Natural killer cell (primary cell): Measurements from ENCODE around the gene DNPH1. TPM values are rescaled to one million over a fixed set of nuclear protein-coding genes. Genes with fewer than 3 reads are reported as not detected.

Source experiments
- ATAC-seq, 3 donors: fragments of 150-1000 bp in 2 of 3; fragments of 200-7000 bp in 1 of 3; cut with Tn5 transposase; 1 replicate in 1 of 3; 2 replicates in 2 of 3; pipeline ENCODE4 v1.10.0; 2021; ENCODE audit warnings: mild to moderate bottlenecking in 2 of 3, moderate library complexity in 2 of 3
- DNase-seq, 2 donors: peaks; one replicate each; pipeline versions ENCODE4 v3.0.0 to v3.0.0-alpha.2; 2013 to 2021; ENCODE audit warnings: mixed read lengths in 1 of 2
- H3K27ac ChIP-seq: one replicate; pipeline ENCODE4 v1.5.1; 2013; ENCODE audit warnings: mild to moderate bottlenecking, low read length
- H3K27me3 ChIP-seq: one replicate; pipeline ENCODE4 v1.6.1; 2013; ENCODE audit warnings: low read length; ENCODE audit not compliant: control insufficient read depth, insufficient read depth
- H3K36me3 ChIP-seq: one replicate; pipeline ENCODE4 v1.6.1; 2013; ENCODE audit warnings: low read length; ENCODE audit not compliant: control insufficient read depth, insufficient read depth
- H3K4me1 ChIP-seq: one replicate; pipeline ENCODE4 v1.6.1; 2013; ENCODE audit warnings: low read length; ENCODE audit not compliant: control insufficient read depth, insufficient read depth
- H3K4me3 ChIP-seq: one replicate; pipeline ENCODE4 v1.5.1; 2013; ENCODE audit warnings: low read length
- H3K9me3 ChIP-seq: one replicate; pipeline ENCODE4 v1.6.1; 2013; ENCODE audit warnings: low read length; ENCODE audit not compliant: control insufficient read depth, insufficient read depth
- H3K27ac Mint-ChIP-seq, 2 donors: one replicate each; pipeline ENCODE4 v1.8.0; 2022; ENCODE audit warnings: mild to moderate bottlenecking in 2 of 2, mixed read lengths in 2 of 2, moderate library complexity in 1 of 2
- H3K27me3 Mint-ChIP-seq, 2 donors: one replicate each; pipeline ENCODE4 v1.8.0; 2022; ENCODE audit warnings: low read depth in 2 of 2, mixed read lengths in 2 of 2
- H3K36me3 Mint-ChIP-seq: one replicate; pipeline ENCODE4 v1.8.0; 2022; ENCODE audit warnings: mixed read lengths
- H3K4me1 Mint-ChIP-seq, 2 donors: one replicate each; pipeline ENCODE4 v1.8.0; 2022; ENCODE audit warnings: mixed read lengths in 2 of 2
- H3K4me3 Mint-ChIP-seq: one replicate; pipeline ENCODE4 v1.8.0; 2022; ENCODE audit warnings: mild to moderate bottlenecking, moderate library complexity, mixed read lengths
- H3K9me3 Mint-ChIP-seq, 2 donors: one replicate each; pipeline ENCODE4 v1.8.0; 2022; ENCODE audit warnings: mixed read lengths in 2 of 2
- WGBS: methylation state at CpG from one replicate; pipeline ENCODE4 v1.1.7; 2013; ENCODE audit warnings: missing lambda C conversion rate; ENCODE audit not compliant: insufficient coverage; 5-methylcytosine and 5-hydroxymethylcytosine counted together
- intact Hi-C: fragments of 100-400 bp; cut with micrococcal nuclease; formaldehyde crosslinking; loops from one replicate; pipeline ENCODE4 v1.14.2; 2022
- total RNA-seq, 4 donors: library from RNA; stranded (reverse); fragments of 120-200 nt in 1 of 4; gene quantifications; one replicate each; pipeline versions ENCODE4 v1.2.3 to v1.2.4, GENCODE V29; 2013 to 2022
- TF ChIP-seq, protein P1 (sequence below): fragments of 200-600 bp; IDR thresholded peaks from one replicate; pipeline ENCODE4 v1.8.0; 2022; ENCODE audit warnings: antibody characterized with exemption

DNPH1 gene
- total RNA-seq, 3 donors from 2014 or later (not counting 1 experiment from before 2014, with no cell fraction given): 6.1 to 10.2 (median 8.0) TPM

DNA sequence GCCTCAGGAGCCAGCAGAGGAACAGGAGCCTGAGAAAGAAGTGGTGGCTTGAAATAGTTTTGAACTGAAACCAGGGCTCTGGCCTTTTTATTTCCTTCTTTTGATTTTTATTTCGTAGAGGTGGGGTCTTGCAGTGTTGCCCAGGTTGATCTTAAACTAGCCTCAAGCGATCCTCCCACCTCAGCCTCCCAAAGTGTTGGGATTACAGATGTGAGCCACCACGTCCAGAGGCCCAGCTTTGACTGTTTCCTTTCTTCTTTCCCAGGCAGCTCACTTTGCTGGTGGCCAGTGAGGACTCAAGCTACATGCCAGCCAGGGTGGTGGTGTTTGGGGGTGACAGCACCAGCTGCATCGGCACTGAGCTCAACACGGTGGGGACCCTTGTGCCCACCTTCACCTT is 26.8 kb downstream of the DNPH1 start:
- ATAC-seq: no peak
- Histone ChIP-seq H3K27me3 (no peaks in the 10 kb centered on the region), H3K27ac (no peak overlapping the region), H3K9me3 (no peaks in the 10 kb centered on the region), H3K36me3 (peaks cover 19% of the 10 kb centered on the region), H3K4me3 (no peak overlapping the region), H3K4me1 (no peaks in the 10 kb centered on the region)
- no peaks in the 10 kb centered on the region for H3K27me3 Mint-ChIP-seq
- no peak overlapping the region for H3K27ac Mint-ChIP-seq
- no peaks in the 10 kb centered on the region for H3K9me3 Mint-ChIP-seq
- WGBS: 96% methylated on average over 5 of the region's 5 CpGs
- no peak for DNase-seq
- peaks cover 0 to 5% of the 10 kb centered on the region in 2 donors for H3K4me1 Mint-ChIP-seq
- TF ChIP-seq, protein P1, sequence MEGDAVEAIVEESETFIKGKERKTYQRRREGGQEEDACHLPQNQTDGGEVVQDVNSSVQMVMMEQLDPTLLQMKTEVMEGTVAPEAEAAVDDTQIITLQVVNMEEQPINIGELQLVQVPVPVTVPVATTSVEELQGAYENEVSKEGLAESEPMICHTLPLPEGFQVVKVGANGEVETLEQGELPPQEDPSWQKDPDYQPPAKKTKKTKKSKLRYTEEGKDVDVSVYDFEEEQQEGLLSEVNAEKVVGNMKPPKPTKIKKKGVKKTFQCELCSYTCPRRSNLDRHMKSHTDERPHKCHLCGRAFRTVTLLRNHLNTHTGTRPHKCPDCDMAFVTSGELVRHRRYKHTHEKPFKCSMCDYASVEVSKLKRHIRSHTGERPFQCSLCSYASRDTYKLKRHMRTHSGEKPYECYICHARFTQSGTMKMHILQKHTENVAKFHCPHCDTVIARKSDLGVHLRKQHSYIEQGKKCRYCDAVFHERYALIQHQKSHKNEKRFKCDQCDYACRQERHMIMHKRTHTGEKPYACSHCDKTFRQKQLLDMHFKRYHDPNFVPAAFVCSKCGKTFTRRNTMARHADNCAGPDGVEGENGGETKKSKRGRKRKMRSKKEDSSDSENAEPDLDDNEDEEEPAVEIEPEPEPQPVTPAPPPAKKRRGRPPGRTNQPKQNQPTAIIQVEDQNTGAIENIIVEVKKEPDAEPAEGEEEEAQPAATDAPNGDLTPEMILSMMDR: no peak
- H3K4me3 Mint-ChIP-seq: no peak overlapping the region
- no peaks in the 10 kb centered on the region for H3K36me3 Mint-ChIP-seq
- intact Hi-C loops: no loop called here

DNA sequence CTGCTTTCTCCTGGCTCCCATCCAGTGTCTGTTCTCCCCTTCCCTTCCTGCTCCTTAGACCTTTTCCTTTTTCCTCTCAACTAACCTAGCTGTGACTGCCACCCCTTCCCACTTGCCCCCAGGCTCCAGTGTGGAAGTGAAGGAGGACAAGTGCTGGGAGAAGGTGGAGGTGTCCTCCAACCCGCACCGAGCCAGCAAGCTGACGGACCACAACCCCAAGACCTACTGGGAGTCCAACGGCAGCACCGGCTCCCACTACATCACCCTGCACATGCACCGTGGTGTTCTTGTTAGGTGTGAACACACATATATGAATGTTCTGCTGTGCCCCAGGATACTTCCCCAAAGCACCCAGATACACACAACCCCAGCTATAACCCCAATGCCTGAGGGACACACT is 28.7 kb downstream of the DNPH1 start:
- Mint-ChIP-seq H3K9me3 (no peaks in the 10 kb centered on the region), H3K27ac (no peak overlapping the region), H3K4me1 (peaks cover 0 to 5% of the 10 kb centered on the region in 2 donors), H3K4me3 (no peak overlapping the region), H3K27me3 (no peaks in the 10 kb centered on the region), H3K36me3 (peaks cover 10% of the 10 kb centered on the region)
- TF ChIP-seq, protein P1: no peak
- H3K4me1 ChIP-seq: no peaks in the 10 kb centered on the region
- intact Hi-C loops: no loop called here
- 96% methylated on average over 6 of the region's 6 CpGs for WGBS
- H3K27ac ChIP-seq: no peak overlapping the region
- no peaks in the 10 kb centered on the region for H3K27me3 ChIP-seq
- no peak for ATAC-seq
- no peak for DNase-seq
- no peak overlapping the region for H3K4me3 ChIP-seq
- H3K36me3 ChIP-seq: peaks cover 31% of the 10 kb centered on the region
- H3K9me3 ChIP-seq: no peaks in the 10 kb centered on the region

DNA sequence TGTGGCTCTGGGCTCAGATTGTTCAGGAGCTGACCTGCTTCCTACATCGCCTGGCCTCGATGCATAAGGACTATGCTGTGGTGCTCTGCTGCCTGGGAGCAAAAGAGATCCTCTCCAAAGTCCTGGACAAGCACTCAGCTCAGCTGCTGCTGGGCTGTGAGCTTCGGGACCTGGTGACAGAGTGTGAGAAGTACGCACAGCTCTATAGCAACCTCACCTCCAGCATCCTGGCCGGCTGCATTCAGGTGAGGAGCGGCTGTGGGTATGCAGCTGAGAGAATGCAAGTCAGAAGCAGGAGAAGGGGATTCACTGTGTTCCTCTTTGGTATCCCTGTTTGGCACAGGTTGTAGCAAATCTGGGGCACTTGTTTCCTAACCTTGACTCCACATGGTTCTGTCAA is 29.4 kb downstream of the DNPH1 start:
- Mint-ChIP-seq H3K9me3 (no peaks in the 10 kb centered on the region), H3K27ac (no peak overlapping the region), H3K4me3 (no peak overlapping the region), H3K36me3 (peaks cover 10% of the 10 kb centered on the region), H3K4me1 (no peaks in the 10 kb centered on the region), H3K27me3 (no peaks in the 10 kb centered on the region)
- H3K4me1 ChIP-seq: no peaks in the 10 kb centered on the region
- ATAC-seq (no peak), DNase-seq (no peak)
- no peaks in the 10 kb centered on the region for H3K9me3 ChIP-seq
- 92% methylated on average over 4 of the region's 6 CpGs for WGBS
- H3K4me3 ChIP-seq: no peak overlapping the region
- H3K36me3 ChIP-seq: peaks cover 37% of the 10 kb centered on the region
- H3K27ac ChIP-seq: no peak overlapping the region
- intact Hi-C loops: no loop called here
- no peaks in the 10 kb centered on the region for H3K27me3 ChIP-seq
- TF ChIP-seq, protein P1: no peak

DNA sequence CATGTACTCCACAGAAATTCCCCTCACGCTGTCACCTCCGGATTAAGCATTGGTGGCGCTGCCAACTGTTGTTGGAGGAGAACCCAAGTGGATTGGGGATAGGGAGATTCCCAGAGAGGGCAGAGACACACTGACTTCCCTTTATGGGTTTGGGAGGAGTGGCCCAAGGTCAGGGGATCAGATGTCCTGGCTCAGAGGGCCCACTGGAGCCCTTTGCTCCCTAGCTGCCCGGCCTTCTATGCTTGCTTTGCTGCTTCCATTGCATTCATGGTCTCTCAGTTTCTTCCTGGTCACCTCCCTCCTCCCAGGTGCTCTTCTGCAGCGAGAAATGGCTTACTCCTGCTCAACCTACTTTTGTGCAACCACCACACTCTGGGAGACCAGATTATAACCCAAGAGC is 32.9 kb downstream of the DNPH1 start:
- Mint-ChIP-seq H3K27ac (no peak overlapping the region), H3K36me3 (peaks cover 10% of the 10 kb centered on the region), H3K4me3 (no peak overlapping the region), H3K4me1 (no peaks in the 10 kb centered on the region), H3K27me3 (no peaks in the 10 kb centered on the region), H3K9me3 (no peaks in the 10 kb centered on the region)
- H3K9me3 ChIP-seq: no peaks in the 10 kb centered on the region
- intact Hi-C loops: no loop called here
- DNase-seq (no peak), ATAC-seq (no peak)
- H3K4me1 ChIP-seq: no peaks in the 10 kb centered on the region
- H3K27me3 ChIP-seq: no peaks in the 10 kb centered on the region
- TF ChIP-seq, protein P1: no peak
- WGBS: 96% methylated on average over 5 of the region's 5 CpGs
- peaks cover 47% of the 10 kb centered on the region for H3K36me3 ChIP-seq
- H3K27ac ChIP-seq: no peak overlapping the region
- H3K4me3 ChIP-seq: no peak overlapping the region
